ENCODE data around the gene SOX21.
"Not testable (repeated sequence)": the region's sequence is repeated elsewhere in the genome, so short reads cannot be mapped to it uniquely, and the experiment has no call there.

SOX21 gene

DNA sequence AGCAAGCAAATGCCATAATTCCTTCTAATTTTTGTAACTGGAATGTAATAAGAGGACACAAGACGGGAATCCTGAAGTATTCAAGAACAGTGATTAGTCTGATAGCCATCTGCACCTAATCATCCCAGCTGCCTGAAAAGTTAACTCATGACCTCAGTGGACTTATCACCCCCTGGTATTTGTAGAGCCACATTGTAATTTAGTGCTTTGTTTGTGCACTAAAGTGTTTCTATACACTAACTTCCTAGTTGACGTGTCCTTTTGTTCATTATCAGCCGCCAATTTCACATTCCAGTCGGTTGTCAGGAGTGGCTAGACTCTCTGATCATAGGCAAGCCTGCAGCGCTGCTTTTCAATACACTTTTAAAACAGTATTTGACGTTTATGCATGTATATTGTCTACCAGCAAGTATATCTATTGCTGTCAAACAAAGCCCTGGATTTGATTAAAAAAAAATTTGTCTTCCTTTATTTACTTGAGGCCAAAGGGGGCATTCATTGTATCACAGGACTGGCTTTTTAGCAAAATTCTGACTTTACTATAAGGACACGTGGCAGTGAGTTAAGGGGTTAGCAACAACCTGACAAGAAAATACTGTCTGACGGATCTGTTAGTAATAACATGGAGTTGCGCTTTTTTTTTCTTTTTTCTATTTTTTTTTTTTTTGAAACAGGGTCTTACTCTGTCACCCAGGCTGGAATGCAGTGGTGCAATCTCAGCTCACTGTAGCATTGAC lies 10.4 kb upstream of the SOX21 start:
- Histone ChIP-seq H3K27me3 (ENCODE audit: insufficient read depth, low read length, poor library complexity, severe bottlenecking) (no peaks in the 10 kb centered on the region), H3K9ac (ENCODE audit: low read depth, low read length, poor library complexity, severe bottlenecking) (no peak overlapping the region), H4K20me1 (ENCODE audit: insufficient read depth, low read length, poor library complexity, severe bottlenecking) (no peaks in the 10 kb centered on the region), H3K9me2 (replicated peaks; ENCODE audit: low read depth, low read length) (no peaks in the 10 kb centered on the region), H3F3A (ENCODE audit: low read depth) (no peaks in the 10 kb centered on the region), H3K4me1 (ENCODE audit: insufficient read depth, low read length, poor library complexity, severe bottlenecking) (no peaks in the 10 kb centered on the region), H3K79me2 (ENCODE audit: insufficient read depth, low read length) (no peaks in the 10 kb centered on the region), H3K36me3 (ENCODE audit: insufficient read depth, low read length) (no peaks in the 10 kb centered on the region), H3K9me3 (ENCODE audit: insufficient read depth, low read depth, low read length) (no peaks in the 10 kb centered on the region; the same call in 1 of the 2 replicates), H2AFZ (ENCODE audit: low read length) (no peak overlapping the region), H3K4me3 (ENCODE audit: low read length, poor library complexity, severe bottlenecking) (no peak overlapping the region), H3K4me2 (ENCODE audit: low read depth, low read length, poor library complexity, severe bottlenecking) (no peak overlapping the region)
- TF ChIP-seq CTCF (conservative IDR thresholded peaks at IDR 0.05; ENCODE audit: low read length) (no peak), EZH2phosphoT487 (IDR thresholded peaks at IDR 0.05; ENCODE audit: borderline replicate concordance) (no peak)

GRCh38 chr13:94718697-94719096 lies 6.4 kb upstream of the SOX21 start:
- not testable (repeated sequence) for H4K20me1 ChIP-seq (ENCODE audit: insufficient read depth, low read length, poor library complexity, severe bottlenecking); H3K36me3 ChIP-seq (ENCODE audit: insufficient read depth, low read length); H3K9me3 ChIP-seq (ENCODE audit: insufficient read depth, low read depth, low read length); H3K79me2 ChIP-seq (ENCODE audit: insufficient read depth, low read length); H3K27me3 ChIP-seq (ENCODE audit: insufficient read depth, low read length, poor library complexity, severe bottlenecking); H3K4me3 ChIP-seq (ENCODE audit: low read length, poor library complexity, severe bottlenecking); H3K9me2 ChIP-seq (replicated peaks; ENCODE audit: low read depth, low read length); H3K9ac ChIP-seq (ENCODE audit: low read depth, low read length, poor library complexity, severe bottlenecking); H3K4me1 ChIP-seq (ENCODE audit: insufficient read depth, low read length, poor library complexity, severe bottlenecking); H2AFZ ChIP-seq (ENCODE audit: low read length); H3K4me2 ChIP-seq (ENCODE audit: low read depth, low read length, poor library complexity, severe bottlenecking); H3F3A ChIP-seq (ENCODE audit: low read depth)

GRCh38 chr13:94717916-94718315 lies 5.6 kb upstream of the SOX21 start:
- Histone ChIP-seq H3K9ac (ENCODE audit: low read depth, low read length, poor library complexity, severe bottlenecking) (no peak overlapping the region), H3F3A (ENCODE audit: low read depth) (no peaks in the 10 kb centered on the region), H3K4me3 (ENCODE audit: low read length, poor library complexity, severe bottlenecking) (no peak overlapping the region), H3K27me3 (ENCODE audit: insufficient read depth, low read length, poor library complexity, severe bottlenecking) (no peaks in the 10 kb centered on the region), H4K20me1 (ENCODE audit: insufficient read depth, low read length, poor library complexity, severe bottlenecking) (no peaks in the 10 kb centered on the region), H3K4me2 (ENCODE audit: low read depth, low read length, poor library complexity, severe bottlenecking) (no peak overlapping the region), H3K4me1 (ENCODE audit: insufficient read depth, low read length, poor library complexity, severe bottlenecking) (no peaks in the 10 kb centered on the region), H3K36me3 (ENCODE audit: insufficient read depth, low read length) (no peaks in the 10 kb centered on the region), H3K9me3 (ENCODE audit: insufficient read depth, low read depth, low read length) (no peaks in the 10 kb centered on the region), H3K9me2 (replicated peaks; ENCODE audit: low read depth, low read length) (no peaks in the 10 kb centered on the region), H2AFZ (ENCODE audit: low read length) (no peak overlapping the region), H3K79me2 (ENCODE audit: insufficient read depth, low read length) (no peaks in the 10 kb centered on the region)
- TF ChIP-seq CTCF (conservative IDR thresholded peaks at IDR 0.05; ENCODE audit: low read length) (no peak), EZH2phosphoT487 (IDR thresholded peaks at IDR 0.05; ENCODE audit: borderline replicate concordance) (no peak)

GRCh38 chr13:94716016-94716415 lies 3.7 kb upstream of the SOX21 start:
- H3K27me3 ChIP-seq (ENCODE audit: insufficient read depth, low read length, poor library complexity, severe bottlenecking), result no peaks in the 10 kb centered on the region
- TF ChIP-seq EZH2phosphoT487 (IDR thresholded peaks at IDR 0.05; ENCODE audit: borderline replicate concordance), result no peak
- peak; percentile 37; the same call in 1 of the 2 replicates for TF ChIP-seq CTCF (conservative IDR thresholded peaks at IDR 0.05; ENCODE audit: low read length)
- no peaks in the 10 kb centered on the region for H3K9me2 ChIP-seq (replicated peaks; ENCODE audit: low read depth, low read length)
- H3K79me2 ChIP-seq (ENCODE audit: insufficient read depth, low read length), result no peaks in the 10 kb centered on the region
- no peaks in the 10 kb centered on the region for H3K9me3 ChIP-seq (ENCODE audit: insufficient read depth, low read depth, low read length)
- no peak overlapping the region for H3K4me3 ChIP-seq (ENCODE audit: low read length, poor library complexity, severe bottlenecking)
- no peaks in the 10 kb centered on the region for H3F3A ChIP-seq (ENCODE audit: low read depth)
- no peak overlapping the region for H3K9ac ChIP-seq (ENCODE audit: low read depth, low read length, poor library complexity, severe bottlenecking)
- no peaks in the 10 kb centered on the region for H3K36me3 ChIP-seq (ENCODE audit: insufficient read depth, low read length)
- no peaks in the 10 kb centered on the region for H4K20me1 ChIP-seq (ENCODE audit: insufficient read depth, low read length, poor library complexity, severe bottlenecking)
- no peak overlapping the region for H2AFZ ChIP-seq (ENCODE audit: low read length)
- no peak overlapping the region for H3K4me2 ChIP-seq (ENCODE audit: low read depth, low read length, poor library complexity, severe bottlenecking)
- H3K4me1 ChIP-seq (ENCODE audit: insufficient read depth, low read length, poor library complexity, severe bottlenecking), result no peaks in the 10 kb centered on the region
